Panc1 (cell line): Measurements from ENCODE around the gene NMRK2. TPM values are rescaled to one million over a fixed set of nuclear protein-coding genes. Genes with fewer than 3 reads are reported as not detected.

Experiments
- ATAC-seq: fragments of 200-7000 bp; cut with Tn5 transposase; 2 replicates; pipeline ENCODE4 v1.9.1; 2020; ENCODE audit warnings: mild to moderate bottlenecking, moderate library complexity
- BruUV-seq: library from RNA; stranded (reverse); fragments of 400-500 nt; replicated peaks from 2 replicates; lab custom pipeline; 2021; lab: Mats Ljungman, UMichigan
- CTCF ChIA-PET: fragments of 300-600 bp; sonication (Branson Sonifier 250); formaldehyde crosslinking; loops from one replicate; lab custom pipeline; 2022; ENCODE audit warnings: antibody characterized with exemption; lab: Charles Lee
- POLR2A ChIA-PET: fragments of 300-600 bp; sonication (Branson Sonifier 250); formaldehyde crosslinking; loops from one replicate; lab custom pipeline; 2022; ENCODE audit warnings: antibody characterized with exemption; lab: Charles Lee
- DNase-seq: peaks from one replicate; pipeline ENCODE4 v3.0.0-alpha.2; 2010; ENCODE audit warnings: low read depth, low spot score
- H3K27ac ChIP-seq: 2 replicates; pipeline ENCODE4 v1.5.1; 2011; ENCODE audit warnings: mild to moderate bottlenecking, low read length, inconsistent platforms
- H3K27me3 ChIP-seq: fragments of 200-500 bp; sonication (Bioruptor generic); 2 replicates; pipeline ENCODE4 v1.6.0; 2014; ENCODE audit warnings: low read length, inconsistent platforms; ENCODE audit not compliant: control insufficient read depth, insufficient read depth
- H3K36me3 ChIP-seq: fragments of 200-500 bp; sonication (Bioruptor generic); 2 replicates; pipeline ENCODE4 v1.5.1; 2014; ENCODE audit warnings: inconsistent platforms, mild to moderate bottlenecking, low read length, moderate library complexity; ENCODE audit not compliant: control insufficient read depth, insufficient read depth
- H3K4me1 ChIP-seq: 2 replicates; pipeline ENCODE4 v1.5.1; 2011; ENCODE audit warnings: inconsistent platforms, mild to moderate bottlenecking, low read length, moderate library complexity; ENCODE audit not compliant: control insufficient read depth, insufficient read depth
- H3K4me3 ChIP-seq, 2 experiments: 2 replicates each; pipeline ENCODE4 v1.5.1; 2011 to 2012; ENCODE audit warnings: low read depth in 2 of 2, low read length in 2 of 2, mild to moderate bottlenecking in 2 of 2, inconsistent platforms in 1 of 2, moderate library complexity in 1 of 2
- H3K9me3 ChIP-seq: fragments of 200-500 bp; sonication (Bioruptor generic); 2 replicates; pipeline ENCODE4 v1.5.1; 2014; ENCODE audit warnings: low read depth, mild to moderate bottlenecking, inconsistent platforms, low read length, moderate library complexity; ENCODE audit not compliant: control insufficient read depth, insufficient read depth
- POLR2AphosphoS5 ChIP-seq: IDR thresholded peaks from 2 replicates; pipeline ENCODE4 v1.6.1; 2012; ENCODE audit warnings: mild to moderate bottlenecking, low read depth, low read length, moderate library complexity
- SIN3A ChIP-seq: IDR thresholded peaks from 2 replicates; pipeline ENCODE4 v1.6.1; 2012; ENCODE audit warnings: low read depth, mild to moderate bottlenecking, low read length, moderate library complexity, borderline replicate concordance; ENCODE audit not compliant: insufficient read depth
- TCF7L2 ChIP-seq: IDR thresholded peaks from 2 replicates; pipeline ENCODE4 v1.6.1; 2011; ENCODE audit warnings: mild to moderate bottlenecking, low read depth, low read length, inconsistent platforms
- in situ Hi-C: cut with HindIII; loops from 2 replicates; pipeline ENCODE4 v1.10.0; 2016; ENCODE audit warnings: low sequenced_read_pairs, low pct_unique_long_range_greater_than_20kb
- intact Hi-C: fragments of 100-400 bp; cut with micrococcal nuclease; formaldehyde crosslinking; loops from one replicate; pipeline ENCODE4 v1.10.0; 2022; ENCODE audit not compliant: unreplicated experiment
- total RNA-seq: library from RNA; stranded (reverse); gene quantifications from one replicate; pipeline ENCODE4 v1.2.1, GENCODE V29; 2021; ENCODE audit not compliant: unreplicated experiment
- TF ChIP-seq, protein P1 (sequence below), 2 experiments: IDR thresholded peaks; 2 replicates each; pipeline ENCODE4 v1.6.1; 2011 to 2012; ENCODE audit warnings: low read depth in 2 of 2, control low read depth in 1 of 2, low read length in 1 of 2, mild to moderate bottlenecking in 1 of 2, moderate library complexity in 1 of 2; ENCODE audit not compliant: insufficient read depth in 1 of 2
- TF ChIP-seq, protein P2 (sequence below): fragments of 450-650 bp; IDR thresholded peaks from 2 replicates; pipeline ENCODE4 v1.5.1; 2017; ENCODE audit warnings: mild to moderate bottlenecking

NMRK2 gene
- total RNA-seq, 1 experiment from 2014 or later, result 0.21 TPM

DNA sequence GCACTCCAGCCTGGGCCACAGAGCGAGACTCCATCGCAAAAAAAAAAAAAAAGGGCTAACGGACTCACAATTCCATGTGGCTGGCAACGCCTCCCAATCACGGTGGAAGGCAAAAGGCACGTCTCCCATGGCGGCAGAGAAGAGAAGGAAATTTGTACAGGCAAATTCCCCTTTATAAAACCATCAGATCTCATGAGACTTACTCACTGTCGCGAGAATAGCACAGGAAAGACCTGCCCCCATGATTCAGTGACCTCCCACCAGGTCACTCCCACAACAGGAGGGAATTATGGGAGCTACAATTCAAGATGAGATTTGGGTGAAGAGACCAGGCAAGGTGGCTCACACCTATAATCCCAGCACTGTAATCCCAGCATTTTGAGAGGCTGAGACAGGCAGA is 18.7 kb upstream of the NMRK2 start:
- no peaks in the 10 kb centered on the region for H3K4me1 ChIP-seq
- DNase-seq (no peak), ATAC-seq (no peak)
- no peak overlapping the region for H3K27ac ChIP-seq
- no peaks in the 10 kb centered on the region for H3K27me3 ChIP-seq
- H3K9me3 ChIP-seq, result no peaks in the 10 kb centered on the region
- CTCF ChIA-PET, result no interaction called here
- POLR2A ChIA-PET, result interaction anchor here (0.5 kb wide), 1 partner anchor 218 kb away, joined by 3 read pairs; no protein-coding TSS in a partner anchor
- no peak for TF ChIP-seq POLR2AphosphoS5
- TF ChIP-seq, protein P1, sequence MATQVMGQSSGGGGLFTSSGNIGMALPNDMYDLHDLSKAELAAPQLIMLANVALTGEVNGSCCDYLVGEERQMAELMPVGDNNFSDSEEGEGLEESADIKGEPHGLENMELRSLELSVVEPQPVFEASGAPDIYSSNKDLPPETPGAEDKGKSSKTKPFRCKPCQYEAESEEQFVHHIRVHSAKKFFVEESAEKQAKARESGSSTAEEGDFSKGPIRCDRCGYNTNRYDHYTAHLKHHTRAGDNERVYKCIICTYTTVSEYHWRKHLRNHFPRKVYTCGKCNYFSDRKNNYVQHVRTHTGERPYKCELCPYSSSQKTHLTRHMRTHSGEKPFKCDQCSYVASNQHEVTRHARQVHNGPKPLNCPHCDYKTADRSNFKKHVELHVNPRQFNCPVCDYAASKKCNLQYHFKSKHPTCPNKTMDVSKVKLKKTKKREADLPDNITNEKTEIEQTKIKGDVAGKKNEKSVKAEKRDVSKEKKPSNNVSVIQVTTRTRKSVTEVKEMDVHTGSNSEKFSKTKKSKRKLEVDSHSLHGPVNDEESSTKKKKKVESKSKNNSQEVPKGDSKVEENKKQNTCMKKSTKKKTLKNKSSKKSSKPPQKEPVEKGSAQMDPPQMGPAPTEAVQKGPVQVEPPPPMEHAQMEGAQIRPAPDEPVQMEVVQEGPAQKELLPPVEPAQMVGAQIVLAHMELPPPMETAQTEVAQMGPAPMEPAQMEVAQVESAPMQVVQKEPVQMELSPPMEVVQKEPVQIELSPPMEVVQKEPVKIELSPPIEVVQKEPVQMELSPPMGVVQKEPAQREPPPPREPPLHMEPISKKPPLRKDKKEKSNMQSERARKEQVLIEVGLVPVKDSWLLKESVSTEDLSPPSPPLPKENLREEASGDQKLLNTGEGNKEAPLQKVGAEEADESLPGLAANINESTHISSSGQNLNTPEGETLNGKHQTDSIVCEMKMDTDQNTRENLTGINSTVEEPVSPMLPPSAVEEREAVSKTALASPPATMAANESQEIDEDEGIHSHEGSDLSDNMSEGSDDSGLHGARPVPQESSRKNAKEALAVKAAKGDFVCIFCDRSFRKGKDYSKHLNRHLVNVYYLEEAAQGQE (IDR thresholded peaks at IDR 0.05; ENCODE audit: insufficient read depth in 1 of 2, low read depth in 2 of 2, low read length in 1 of 2), result no peak
- H3K36me3 ChIP-seq, result no peaks in the 10 kb centered on the region
- no TSS peak for BruUV-seq
- intact Hi-C loops, result no loop called here
- in situ Hi-C loops, result no loop called here
- H3K4me3 ChIP-seq, result no peak overlapping the region

DNA sequence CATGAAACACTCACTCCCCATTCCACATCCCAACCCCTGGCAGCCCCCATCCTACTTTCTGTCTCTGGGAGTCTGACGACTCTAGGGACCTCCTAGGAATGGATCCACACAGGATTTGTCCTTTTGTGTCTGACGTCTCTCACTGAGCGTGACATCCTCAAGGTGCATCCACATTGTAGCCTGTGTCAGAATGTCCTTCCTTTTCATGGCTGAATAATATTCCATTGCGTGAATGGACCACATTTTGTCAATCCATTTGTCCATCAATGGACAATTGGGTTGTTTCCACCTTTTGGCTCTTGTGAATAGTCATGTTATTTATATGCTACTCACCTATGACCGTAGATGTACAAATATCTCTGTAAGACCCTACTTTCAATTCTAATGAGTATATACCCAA is 16.8 kb upstream of the NMRK2 start:
- POLR2A ChIA-PET, result no interaction called here
- ATAC-seq (no peak), DNase-seq (no peak)
- in situ Hi-C loops (no loop called here), intact Hi-C loops (no loop called here)
- no peaks in the 10 kb centered on the region for H3K4me1 ChIP-seq
- H3K9me3 ChIP-seq, result no peaks in the 10 kb centered on the region
- CTCF ChIA-PET, result no interaction called here
- TF ChIP-seq SIN3A, result no peak
- no peak for TF ChIP-seq POLR2AphosphoS5
- TF ChIP-seq, protein P2, sequence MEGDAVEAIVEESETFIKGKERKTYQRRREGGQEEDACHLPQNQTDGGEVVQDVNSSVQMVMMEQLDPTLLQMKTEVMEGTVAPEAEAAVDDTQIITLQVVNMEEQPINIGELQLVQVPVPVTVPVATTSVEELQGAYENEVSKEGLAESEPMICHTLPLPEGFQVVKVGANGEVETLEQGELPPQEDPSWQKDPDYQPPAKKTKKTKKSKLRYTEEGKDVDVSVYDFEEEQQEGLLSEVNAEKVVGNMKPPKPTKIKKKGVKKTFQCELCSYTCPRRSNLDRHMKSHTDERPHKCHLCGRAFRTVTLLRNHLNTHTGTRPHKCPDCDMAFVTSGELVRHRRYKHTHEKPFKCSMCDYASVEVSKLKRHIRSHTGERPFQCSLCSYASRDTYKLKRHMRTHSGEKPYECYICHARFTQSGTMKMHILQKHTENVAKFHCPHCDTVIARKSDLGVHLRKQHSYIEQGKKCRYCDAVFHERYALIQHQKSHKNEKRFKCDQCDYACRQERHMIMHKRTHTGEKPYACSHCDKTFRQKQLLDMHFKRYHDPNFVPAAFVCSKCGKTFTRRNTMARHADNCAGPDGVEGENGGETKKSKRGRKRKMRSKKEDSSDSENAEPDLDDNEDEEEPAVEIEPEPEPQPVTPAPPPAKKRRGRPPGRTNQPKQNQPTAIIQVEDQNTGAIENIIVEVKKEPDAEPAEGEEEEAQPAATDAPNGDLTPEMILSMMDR, result no peak
- TF ChIP-seq TCF7L2, result no peak
- TF ChIP-seq, protein P1 (IDR thresholded peaks at IDR 0.05; ENCODE audit: insufficient read depth in 1 of 2, low read depth in 2 of 2, low read length in 1 of 2), result no peak
- BruUV-seq, result no TSS peak
- no peaks in the 10 kb centered on the region for H3K36me3 ChIP-seq
- H3K27me3 ChIP-seq, result no peaks in the 10 kb centered on the region
- H3K27ac ChIP-seq, result no peak overlapping the region
- no peak overlapping the region for H3K4me3 ChIP-seq
